GM18519 (cell line): Measurements from ENCODE around the gene SIMC1.
A peak's percentile ranks its signal among the peaks of the same experiment; 100 is the strongest.

ENCODE experiments used
- ATAC-seq: cut with Tn5 transposase; IDR thresholded peaks from one replicate; pipeline ENCODE4 v1.9.1; 2021; ENCODE audit warnings: mild to moderate bottlenecking, moderate library complexity; ENCODE audit not compliant: unreplicated experiment, low FRiP score

Gene SIMC1

GRCh38 chr5:176361437-176362232 is 123.4 kb downstream of the SIMC1 start, which contains the start of gene KIAA1191:
Gene KIAA1191, minus strand, starts transcription at chr5:176361764. Its CDS starts 2,256 bp downstream, at chr5:176359508.
- peak; percentile 65 for ATAC-seq

GRCh38 chr5:176362233-176362490 is 123.9 kb downstream of the SIMC1 start:
- no peak for ATAC-seq

GRCh38 chr5:176364765-176365350 is 126.6 kb downstream of the SIMC1 start:
- no peak for ATAC-seq

- peak; percentile 31 for ATAC-seq
Observed at GRCh38 chr5:176365351-176366231, 127.4 kb downstream of the SIMC1 start, which contains the start of gene ARL10. Gene ARL10, plus strand, starts transcription at chr5:176365487. Its CDS starts 77 bp downstream, at chr5:176365564.

GRCh38 chr5:176366232-176366894 is 128.1 kb downstream of the SIMC1 start:
- no peak for ATAC-seq

GRCh38 chr5:176368726-176369125 is 130.5 kb downstream of the SIMC1 start:
- ATAC-seq, result no peak

GRCh38 chr5:176369934-176370711 is 131.9 kb downstream of the SIMC1 start:
- no peak for ATAC-seq

GRCh38 chr5:176371621-176372539 is 133.7 kb downstream of the SIMC1 start:
- ATAC-seq, result no peak

- ATAC-seq, result no peak
Observed at GRCh38 chr5:176373100-176373818, 135.0 kb downstream of the SIMC1 start.

- ATAC-seq, result no peak
Observed at GRCh38 chr5:176379881-176380280, 141.7 kb downstream of the SIMC1 start.

GRCh38 chr5:176381423-176381822 is 143.2 kb downstream of the SIMC1 start:
- ATAC-seq, result no peak

- ATAC-seq, result no peak
Observed at GRCh38 chr5:176381979-176382378, 143.8 kb downstream of the SIMC1 start.

- ATAC-seq, result no peak
Observed at GRCh38 chr5:176382721-176383120, 144.5 kb downstream of the SIMC1 start.

- ATAC-seq, result no peak
Observed at GRCh38 chr5:176383248-176383905, 145.2 kb downstream of the SIMC1 start.

- no peak for ATAC-seq
Observed at GRCh38 chr5:176383961-176384360, 145.7 kb downstream of the SIMC1 start.

- ATAC-seq, result no peak
Observed at GRCh38 chr5:176384366-176384930, 146.2 kb downstream of the SIMC1 start.

- no peak for ATAC-seq
Observed at GRCh38 chr5:176384991-176385390, 146.8 kb downstream of the SIMC1 start.
